PC-9 (cell line): Measurements from ENCODE around the gene MACROD2.

Source experiments
- CTCF ChIP-seq: fragments of 200-600 bp; sonication (generic); conservative IDR thresholded peaks from 2 replicates; pipeline ENCODE4 v1.6.1; 2017; ENCODE audit warnings: mixed run types, antibody characterized with exemption, mild to moderate bottlenecking, moderate library complexity
- EZH2 ChIP-seq: fragments of 200-600 bp; sonication (generic); IDR thresholded peaks from 2 replicates; pipeline ENCODE4 v1.8.0; 2017; ENCODE audit warnings: antibody characterized with exemption, low read depth

- TF ChIP-seq CTCF (no peak), EZH2 (no peak)
These were observed 2086.8 kb downstream of the MACROD2 start for GRCh38 chr20:16082051-16082550.
